Mucosa of descending colon (tissue), 3 donors: ENCODE results near the gene CATSPER3. TPM values are rescaled to one million over a fixed set of nuclear protein-coding genes. Genes with fewer than 3 reads are reported as not detected.
"Not testable (repeated sequence)": the region's sequence is repeated elsewhere in the genome, so short reads cannot be mapped to it uniquely, and the experiment has no call there.

Experiments used
- ATAC-seq: fragments of 200-7000 bp; cut with Tn5 transposase; one replicate; pipeline ENCODE4 v1.9.1; 2020; ENCODE audit warnings: mild to moderate bottlenecking, moderate library complexity
- DNase-seq, 3 donors: peaks; one replicate each; pipeline ENCODE4 v3.0.0-alpha.2; 2020
- H3K36me3 ChIP-seq: fragments of 200-600 bp; one replicate; pipeline ENCODE4 v1.8.0; 2021; ENCODE audit warnings: low read depth, mild to moderate bottlenecking
- H3K4me1 ChIP-seq: fragments of 200-600 bp; one replicate; pipeline ENCODE4 v1.8.0; 2021; ENCODE audit warnings: low read depth, mild to moderate bottlenecking
- H3K4me3 ChIP-seq: fragments of 200-600 bp; one replicate; pipeline ENCODE4 v1.8.0; 2021; ENCODE audit warnings: mild to moderate bottlenecking
- H3K9me3 ChIP-seq: fragments of 200-600 bp; one replicate; pipeline ENCODE4 v1.8.0; 2021; ENCODE audit warnings: mild to moderate bottlenecking
- CTCF ChIP-seq: fragments of 200-600 bp; IDR thresholded peaks from one replicate; pipeline ENCODE4 v1.8.0; 2022; ENCODE audit warnings: antibody characterized with exemption, mild to moderate bottlenecking
- intact Hi-C, 2 donors: fragments of 100-400 bp; cut with DNase I in 1 of 2; cut with micrococcal nuclease in 1 of 2; formaldehyde crosslinking; loops; one replicate each; pipeline versions ENCODE4 v1.11.0 to v1.11.1; 2022; cut with DNase I, micrococcal nuclease
- total RNA-seq, 3 donors: library from RNA; stranded (reverse); fragmentation: NEBNext Ultra II Directional in 2 of 3; extraction: Animal tissue kit (Norgen Biotek cat#: 25700) in 2 of 3; gene quantifications; one replicate each; pipeline versions ENCODE4 v1.2.1 to v1.2.4, GENCODE V29; 2021 to 2023
- donor health status: DM: no; HTN: no; CAD: no; lungs with moderate emphysema.
- donor health status: DM: no; HTN: no; CAD: no.
- donor health status: DM: no; HTN: yes; CAD: no.

Gene CATSPER3
- total RNA-seq, 3 donors from 2014 or later: 1.3 to 1.5 (median 1.3) TPM

GRCh38 chr5:134989266-134989830 is 21.6 kb downstream of the CATSPER3 start:
- Histone ChIP-seq H3K36me3 (no peaks in the 10 kb centered on the region), H3K4me1 (no peaks in the 10 kb centered on the region), H3K4me3 (no peak overlapping the region), H3K9me3 (no peaks in the 10 kb centered on the region)
- no peak for DNase-seq
- intact Hi-C loops: no loop called here
- TF ChIP-seq CTCF: no peak
- ATAC-seq: no peak

GRCh38 chr5:134990183-134990582 is 22.5 kb downstream of the CATSPER3 start:
- H3K36me3 ChIP-seq, H3K4me1 ChIP-seq, H3K9me3 ChIP-seq, DNase-seq, H3K4me3 ChIP-seq, ATAC-seq, intact Hi-C loops: not testable (repeated sequence)

GRCh38 chr5:134992148-134992547 is 24.4 kb downstream of the CATSPER3 start:
- intact Hi-C loops: no loop called here
- H3K4me3 ChIP-seq: no peak overlapping the region
- H3K36me3 ChIP-seq: no peaks in the 10 kb centered on the region
- DNase-seq (no peak), ATAC-seq (no peak)
- no peaks in the 10 kb centered on the region for H3K9me3 ChIP-seq
- no peaks in the 10 kb centered on the region for H3K4me1 ChIP-seq
- no peak for TF ChIP-seq CTCF

GRCh38 chr5:134993161-134993560 is 25.5 kb downstream of the CATSPER3 start:
- H3K4me3 ChIP-seq: no peak overlapping the region
- intact Hi-C loops: no loop called here
- no peaks in the 10 kb centered on the region for H3K36me3 ChIP-seq
- no peak for TF ChIP-seq CTCF
- H3K4me1 ChIP-seq: no peaks in the 10 kb centered on the region
- no peak for ATAC-seq
- no peaks in the 10 kb centered on the region for H3K9me3 ChIP-seq
- no peak for DNase-seq

- intact Hi-C loops: no loop called here
- ATAC-seq: no peak
These were observed 27.0 kb downstream of the CATSPER3 start for GRCh38 chr5:134994560-134995156.

More at GRCh38 chr5:134994560-134995156, 27.0 kb downstream of the CATSPER3 start:
- H3K36me3 ChIP-seq: no peaks in the 10 kb centered on the region
- no peaks in the 10 kb centered on the region for H3K9me3 ChIP-seq
- no peak for DNase-seq
- no peaks in the 10 kb centered on the region for H3K4me1 ChIP-seq
- no peak for TF ChIP-seq CTCF
- H3K4me3 ChIP-seq: no peak overlapping the region
